ENCODE measurements around the gene HTR3C. TPM values are rescaled to one million over a fixed set of nuclear protein-coding genes. Genes with fewer than 3 reads are reported as not detected.

Gene HTR3C
- total RNA-seq, 1 experiment from 2014 or later: not detected

DNA sequence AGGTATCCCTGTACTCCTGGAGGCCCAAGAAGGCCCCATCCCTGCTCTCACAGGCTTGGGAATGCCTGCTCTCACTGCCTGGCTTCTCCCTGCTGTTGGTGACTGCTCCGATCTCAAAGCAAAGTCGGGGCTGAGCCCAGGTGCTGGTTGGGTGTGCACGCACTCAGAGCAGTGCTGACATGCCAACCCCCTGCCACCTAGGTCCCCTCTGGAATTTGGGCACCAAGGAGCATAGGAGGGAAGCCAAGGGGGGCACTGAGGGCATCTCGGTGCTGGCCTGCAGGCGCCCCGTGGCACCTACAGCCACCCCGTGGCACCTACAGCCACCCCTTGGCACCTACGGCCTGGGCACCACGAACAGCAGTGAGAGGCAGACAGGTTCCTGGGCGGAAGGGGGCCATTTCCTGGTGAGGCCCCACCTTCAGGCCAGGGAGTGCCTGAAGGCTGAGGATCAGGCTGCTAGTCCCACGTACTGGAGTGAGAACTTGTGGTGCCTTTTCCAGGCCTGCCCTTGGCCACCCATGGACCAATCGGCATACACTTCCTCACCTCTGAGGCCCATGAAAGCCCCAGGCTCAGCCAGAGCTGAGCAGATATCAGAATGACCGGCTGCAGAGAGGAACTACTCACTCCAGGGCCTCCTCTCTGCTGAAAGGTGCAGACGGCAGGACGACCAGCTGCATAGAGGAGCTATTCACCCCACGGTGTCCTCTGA is 28.4 kb downstream of the HTR3C start (continued):
- no peak for TF ChIP-seq EZH2phosphoT487 (IDR thresholded peaks at IDR 0.05; ENCODE audit: borderline replicate concordance)
- TF ChIP-seq, protein P1, sequence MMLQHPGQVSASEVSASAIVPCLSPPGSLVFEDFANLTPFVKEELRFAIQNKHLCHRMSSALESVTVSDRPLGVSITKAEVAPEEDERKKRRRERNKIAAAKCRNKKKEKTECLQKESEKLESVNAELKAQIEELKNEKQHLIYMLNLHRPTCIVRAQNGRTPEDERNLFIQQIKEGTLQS (IDR thresholded peaks at IDR 0.05): no peak
- TF ChIP-seq CBX3 (IDR thresholded peaks at IDR 0.05; ENCODE audit: low read depth): no peak
- no peak for TF ChIP-seq SRF (IDR thresholded peaks at IDR 0.05; ENCODE audit: low read depth)
- TF ChIP-seq POLR2AphosphoS5 (IDR thresholded peaks at IDR 0.05; ENCODE audit: low read depth, low read length): no peak
- TF ChIP-seq ZNF274 (IDR thresholded peaks at IDR 0.05; ENCODE audit: low read depth, low read length): no peak
- TF ChIP-seq, protein P2, sequence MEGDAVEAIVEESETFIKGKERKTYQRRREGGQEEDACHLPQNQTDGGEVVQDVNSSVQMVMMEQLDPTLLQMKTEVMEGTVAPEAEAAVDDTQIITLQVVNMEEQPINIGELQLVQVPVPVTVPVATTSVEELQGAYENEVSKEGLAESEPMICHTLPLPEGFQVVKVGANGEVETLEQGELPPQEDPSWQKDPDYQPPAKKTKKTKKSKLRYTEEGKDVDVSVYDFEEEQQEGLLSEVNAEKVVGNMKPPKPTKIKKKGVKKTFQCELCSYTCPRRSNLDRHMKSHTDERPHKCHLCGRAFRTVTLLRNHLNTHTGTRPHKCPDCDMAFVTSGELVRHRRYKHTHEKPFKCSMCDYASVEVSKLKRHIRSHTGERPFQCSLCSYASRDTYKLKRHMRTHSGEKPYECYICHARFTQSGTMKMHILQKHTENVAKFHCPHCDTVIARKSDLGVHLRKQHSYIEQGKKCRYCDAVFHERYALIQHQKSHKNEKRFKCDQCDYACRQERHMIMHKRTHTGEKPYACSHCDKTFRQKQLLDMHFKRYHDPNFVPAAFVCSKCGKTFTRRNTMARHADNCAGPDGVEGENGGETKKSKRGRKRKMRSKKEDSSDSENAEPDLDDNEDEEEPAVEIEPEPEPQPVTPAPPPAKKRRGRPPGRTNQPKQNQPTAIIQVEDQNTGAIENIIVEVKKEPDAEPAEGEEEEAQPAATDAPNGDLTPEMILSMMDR (IDR thresholded peaks at IDR 0.05 in 2 of 3, conservative IDR thresholded peaks at IDR 0.05 in 1 of 3; ENCODE audit: borderline replicate concordance in 1 of 3, insufficient read depth in 1 of 3, low read depth in 2 of 3, low read length in 2 of 3): no peak

DNA sequence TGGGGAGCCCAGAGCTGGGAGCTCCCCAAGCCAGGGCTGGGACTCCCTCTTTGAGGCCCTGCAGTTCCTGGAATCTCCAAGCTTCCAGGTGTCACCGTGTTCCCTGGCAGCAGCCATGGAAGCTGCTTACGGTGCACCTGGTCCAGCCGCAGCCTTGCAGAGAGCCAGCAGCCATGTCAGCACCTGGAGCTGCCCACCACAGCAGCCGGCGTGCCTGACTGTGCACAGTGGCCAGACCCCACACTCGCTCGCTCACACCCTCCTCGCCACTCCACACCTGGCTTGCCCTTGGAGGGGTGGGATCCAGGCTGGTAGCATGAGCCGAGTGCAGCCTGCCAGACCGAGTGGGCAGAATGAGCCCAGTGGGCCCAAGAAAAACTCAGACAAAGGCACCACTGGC is 29.2 kb downstream of the HTR3C start:
- RAD21 ChIA-PET (ENCODE audit: low non-redundant PET in 1 of 2, low total read pairs in 2 of 2, uncharacterized antibody in 2 of 2, unreplicated experiment in 2 of 2): no interaction called here
- intact Hi-C loops (cut with micrococcal nuclease): no loop called here

More for the DNA sequence above, 29.2 kb downstream of the HTR3C start:
- Histone ChIP-seq H2AFZ (ENCODE audit: low read depth, low read length, poor library complexity, severe bottlenecking) (no peak overlapping the region), H3K79me2 (ENCODE audit: insufficient read depth, low read length) (no peaks in the 10 kb centered on the region), H3K36me3 (ENCODE audit: control insufficient read depth in 1 of 2, insufficient read depth in 2 of 2, low read length in 2 of 2) (no peaks in the 10 kb centered on the region), H3K4me3 (replicated peaks in 1 of 2; ENCODE audit: low read depth in 1 of 2, low read length in 2 of 2) (no peak overlapping the region), H4K20me1 (ENCODE audit: insufficient read depth) (no peaks in the 10 kb centered on the region), H3K4me2 (ENCODE audit: low read length) (no peak overlapping the region), H3K9me2 (ENCODE audit: insufficient read depth) (no peaks in the 10 kb centered on the region), H3K4me1 (ENCODE audit: control insufficient read depth in 1 of 2, insufficient read depth in 2 of 2, low read length in 2 of 2) (peaks cover 0 to 5% of the 10 kb centered on the region in 2 experiments; a peak in 1 of 4 replicates), H3K27ac (ENCODE audit: low read depth, low read length) (no peak overlapping the region), H3K27me3 (ENCODE audit: insufficient read depth, low read length) (no peaks in the 10 kb centered on the region), H3K9me3 (ENCODE audit: control insufficient read depth in 1 of 2, insufficient read depth in 1 of 2, low read depth in 1 of 2, low read length in 2 of 2) (no peaks in the 10 kb centered on the region), H3K9ac (ENCODE audit: low read length) (no peak overlapping the region)
- CTCF ChIA-PET: no interaction called here
- DNase-seq (ENCODE audit: low read depth, low spot score): no peak
- no peak for ATAC-seq
- no TSS peak for BruUV-seq (replicated peaks)
- POLR2A ChIA-PET: no interaction called here
- TF ChIP-seq ZFX (IDR thresholded peaks at IDR 0.05) (no peak), FOSL1 (IDR thresholded peaks at IDR 0.05; ENCODE audit: low read depth) (no peak), ELF1 (IDR thresholded peaks at IDR 0.05; ENCODE audit: borderline replicate concordance, low read depth) (no peak), CBX3 (IDR thresholded peaks at IDR 0.05; ENCODE audit: low read depth) (no peak), SIN3A (IDR thresholded peaks at IDR 0.05; ENCODE audit: low read depth) (no peak), POLR2A (IDR thresholded peaks at IDR 0.05; ENCODE audit: borderline replicate concordance, extremely low read depth, insufficient read depth, insufficient read length) (no peak), SRF (IDR thresholded peaks at IDR 0.05; ENCODE audit: low read depth) (no peak), POLR2AphosphoS5 (IDR thresholded peaks at IDR 0.05; ENCODE audit: low read depth, low read length) (no peak), EGR1 (IDR thresholded peaks at IDR 0.05; ENCODE audit: low read depth) (no peak), SP1 (IDR thresholded peaks at IDR 0.05; ENCODE audit: low read depth) (no peak), EZH2 (IDR thresholded peaks at IDR 0.05) (no peak), CEBPB (IDR thresholded peaks at IDR 0.05; ENCODE audit: low read depth) (no peak), TCF7L2 (IDR thresholded peaks at IDR 0.05; ENCODE audit: borderline replicate concordance, extremely low read depth, insufficient read depth, insufficient read length) (no peak)
- TF ChIP-seq, protein P3, sequence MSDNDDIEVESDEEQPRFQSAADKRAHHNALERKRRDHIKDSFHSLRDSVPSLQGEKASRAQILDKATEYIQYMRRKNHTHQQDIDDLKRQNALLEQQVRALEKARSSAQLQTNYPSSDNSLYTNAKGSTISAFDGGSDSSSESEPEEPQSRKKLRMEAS (IDR thresholded peaks at IDR 0.05): no peak
